Pulmonary artery endothelial cell (primary cell): ENCODE results near the gene TMUB1. TPM values are rescaled to one million over a fixed set of nuclear protein-coding genes. Genes with fewer than 3 reads are reported as not detected.
A peak's percentile ranks its signal among the peaks of the same experiment; 100 is the strongest.

ENCODE experiments used
- DNase-seq: peaks from one replicate; pipeline ENCODE4 v3.0.0-alpha.2; 2011; ENCODE audit warnings: low read depth, low spot score
- total RNA-seq: library from RNA; depleted of rRNA; stranded (reverse); fragments of >200 nt; gene quantifications from 2 replicates; pipeline ENCODE4 v1.2.3, GENCODE V29; 2014

The TMUB1 gene
- total RNA-seq, 1 donor from 2014 or later = 19.6 TPM

GRCh38 chr7:151086802-151087244 lies 3.5 kb upstream of the TMUB1 start:
- no peak for DNase-seq

GRCh38 chr7:151085691-151086620 lies 2.7 kb upstream of the TMUB1 start, which contains the start of gene AGAP3:
Gene AGAP3, plus strand, starts transcription at chr7:151086475. Its CDS starts 267 bp downstream, at chr7:151086742.
- no peak for DNase-seq

DNA sequence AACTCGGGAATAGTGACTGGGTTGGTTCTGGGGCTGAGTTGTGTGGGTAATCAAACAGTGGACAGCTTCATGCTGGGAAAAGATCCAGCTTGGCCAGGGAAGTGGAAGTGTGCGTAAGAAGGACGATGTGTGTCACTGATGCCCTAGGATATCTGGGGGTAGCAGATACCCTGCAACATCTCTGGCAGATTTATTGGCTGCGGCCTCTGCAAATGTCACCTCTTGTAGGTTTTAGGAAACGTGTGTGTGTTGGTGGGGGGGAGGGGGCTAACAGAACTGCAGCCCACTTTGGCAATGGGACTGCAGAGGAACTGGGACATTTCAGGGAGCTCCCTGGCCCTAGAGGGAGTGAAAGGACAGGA lies 2.0 kb upstream of the TMUB1 start:
- DNase-seq = no peak

DNA sequence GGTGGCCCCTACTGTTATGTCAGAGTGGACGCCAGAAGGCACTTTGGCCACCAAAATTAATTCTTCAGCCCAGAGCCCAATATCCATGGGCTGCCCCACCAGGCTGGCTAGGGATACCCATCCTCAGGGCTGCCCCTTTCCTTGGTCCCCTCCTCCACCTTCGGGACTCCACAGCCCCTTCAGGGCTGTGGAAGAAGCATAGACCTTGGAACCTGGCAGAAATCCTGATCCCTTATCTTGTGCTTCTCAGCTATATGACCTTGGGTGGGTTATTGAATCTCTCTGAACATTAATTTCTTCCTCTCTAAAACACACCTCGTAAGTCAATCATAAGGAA lies 499 bp upstream of the TMUB1 start:
- DNase-seq = no peak

- DNase-seq = no peak
Observed at GRCh38 chr7:151082141-151083070, 887 bp downstream of the TMUB1 start.

DNA sequence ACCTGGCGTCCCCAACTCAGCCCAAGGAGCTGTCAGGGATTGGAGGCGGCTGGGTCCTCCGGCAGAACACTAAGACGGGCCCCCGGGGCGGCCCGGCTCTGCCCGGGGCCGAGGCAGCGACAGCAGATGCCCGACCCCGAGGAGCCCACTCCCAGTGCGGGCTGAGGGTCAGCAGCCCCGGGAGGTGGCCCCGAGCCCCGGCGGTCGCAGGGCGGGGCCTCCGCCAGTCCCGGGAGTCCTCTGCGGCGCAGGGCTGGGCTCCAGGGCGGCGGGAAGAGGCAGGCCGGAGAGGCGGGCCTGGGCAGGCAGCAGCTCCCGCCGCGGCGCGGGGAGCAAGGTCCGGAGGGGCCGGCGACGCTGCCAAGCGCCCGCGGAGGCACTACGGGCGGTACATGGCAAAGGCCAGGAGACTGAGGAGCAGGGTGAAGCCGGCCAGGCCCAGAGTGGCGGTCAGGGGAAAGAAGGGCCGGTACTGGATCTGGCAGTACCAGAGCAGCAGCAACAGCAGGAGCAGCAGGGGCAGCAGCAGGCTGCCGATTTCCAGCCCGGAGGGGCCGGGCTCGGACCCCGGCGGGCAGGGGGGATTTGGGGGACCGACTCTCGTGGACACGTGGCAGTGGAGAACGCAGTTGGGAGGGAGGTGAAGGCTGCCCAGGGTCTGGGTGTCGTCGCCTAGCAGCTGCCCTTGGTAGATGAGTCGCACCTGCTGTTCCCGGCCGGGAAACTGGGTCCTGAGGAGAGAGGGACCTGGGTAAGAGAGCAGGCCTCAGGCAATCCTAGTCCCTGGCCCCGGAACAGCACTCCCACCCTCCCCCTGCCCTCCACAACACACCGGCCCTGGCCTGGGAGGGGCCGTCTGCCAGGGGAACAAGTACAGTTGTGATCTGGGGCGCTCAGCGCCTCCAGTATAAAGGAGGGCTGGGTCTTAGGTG lies 1.9 kb downstream of the TMUB1 start:
- no peak for DNase-seq

- DNase-seq = peak; percentile 71
Observed at GRCh38 chr7:151080522-151081169, 2.6 kb downstream of the TMUB1 start, which contains the start of gene FASTK. Gene FASTK, minus strand, starts transcription at chr7:151080809. Its CDS starts 43 bp downstream, at chr7:151080766.

DNA sequence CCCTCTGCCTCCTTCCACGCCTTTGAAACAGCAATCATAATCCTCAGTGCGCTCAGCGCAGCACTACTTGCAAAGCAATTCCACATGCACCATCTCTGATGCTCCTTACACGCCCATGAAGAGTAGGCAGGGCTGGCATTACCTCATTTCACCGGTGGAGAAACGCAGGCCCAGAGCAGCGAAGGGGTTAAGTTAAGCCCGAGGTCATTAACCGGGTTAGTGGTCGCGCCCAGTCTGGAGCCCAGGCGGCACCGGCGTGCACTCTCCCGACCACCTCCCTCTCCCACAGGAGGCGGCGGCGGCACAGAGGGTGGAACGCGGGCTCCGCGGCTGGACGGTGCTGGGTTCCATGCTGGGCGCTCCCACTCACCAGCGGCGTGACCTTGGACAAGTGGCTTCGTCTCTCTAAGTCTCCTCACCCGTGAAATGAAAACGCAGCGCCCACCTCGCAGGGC lies 3.2 kb downstream of the TMUB1 start:
- DNase-seq = no peak

GRCh38 chr7:151079199-151079910 lies 3.9 kb downstream of the TMUB1 start:
- DNase-seq = no peak

- DNase-seq = no peak
Observed at GRCh38 chr7:151078233-151079040, 4.9 kb downstream of the TMUB1 start.

GRCh38 chr7:151077705-151078232 lies 5.5 kb downstream of the TMUB1 start:
- DNase-seq = no peak

DNA sequence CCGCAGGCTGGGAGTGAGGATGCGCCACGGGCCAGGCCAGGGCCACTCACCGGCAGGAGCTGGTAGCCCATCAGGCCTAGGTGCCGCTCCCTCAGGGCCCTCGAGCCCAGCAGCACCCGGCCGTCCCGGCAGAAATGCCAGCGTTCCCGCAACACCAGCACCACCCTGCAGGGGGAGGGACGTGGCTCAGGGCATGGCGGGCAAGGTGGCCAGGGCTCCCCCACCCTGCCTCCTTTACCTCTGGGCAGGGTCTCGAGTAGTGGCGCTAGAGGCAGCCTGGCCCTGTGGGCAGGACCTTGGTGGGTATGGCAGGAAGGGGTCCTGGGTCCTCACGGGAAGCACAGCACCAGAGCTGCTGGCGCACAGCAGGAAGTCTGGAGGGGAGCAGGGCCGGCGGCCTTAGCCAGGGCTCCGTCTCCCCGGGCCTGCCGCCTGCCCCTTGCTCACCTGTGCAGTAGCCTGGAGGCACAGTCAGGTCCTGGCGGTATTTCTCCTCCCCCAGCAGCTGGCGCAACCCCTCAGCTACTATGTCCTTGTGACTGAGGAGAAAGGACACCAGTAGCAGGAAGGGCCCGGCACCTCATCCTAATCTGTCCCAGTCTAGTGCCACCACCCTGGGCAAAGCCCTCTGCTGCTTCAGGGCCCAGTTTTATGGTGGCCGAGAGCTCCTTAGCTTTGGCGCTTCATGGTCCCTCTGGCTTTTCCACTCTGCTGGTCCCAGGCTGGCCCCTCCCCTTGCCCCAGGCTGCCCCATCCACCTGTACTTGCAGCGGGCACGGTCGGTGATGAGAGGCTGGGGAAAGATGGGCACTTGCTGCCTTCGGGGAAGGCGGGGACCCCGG lies 6.2 kb downstream of the TMUB1 start:
- DNase-seq = no peak

DNA sequence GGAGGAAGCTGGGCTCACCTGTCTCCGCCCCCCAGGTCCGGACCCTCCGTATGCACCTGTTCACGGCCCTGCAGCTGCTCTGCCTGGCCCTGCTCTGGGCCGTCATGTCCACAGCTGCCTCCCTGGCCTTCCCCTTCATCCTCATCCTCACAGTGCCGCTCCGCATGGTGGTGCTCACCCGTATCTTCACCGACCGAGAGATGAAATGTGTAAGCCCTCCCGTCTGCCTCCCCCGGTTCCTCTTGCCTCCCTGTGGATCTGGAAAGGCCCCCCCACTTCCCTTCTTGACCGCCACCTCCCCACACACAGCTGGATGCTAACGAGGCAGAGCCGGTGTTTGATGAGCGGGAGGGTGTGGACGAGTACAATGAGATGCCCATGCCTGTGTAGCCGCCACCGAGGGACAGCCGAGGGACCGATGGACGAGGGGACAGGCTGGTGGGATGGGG lies 7.3 kb downstream of the TMUB1 start:
- no peak for DNase-seq

GRCh38 chr7:151075662-151075971 lies 7.7 kb downstream of the TMUB1 start:
- DNase-seq = no peak

DNA sequence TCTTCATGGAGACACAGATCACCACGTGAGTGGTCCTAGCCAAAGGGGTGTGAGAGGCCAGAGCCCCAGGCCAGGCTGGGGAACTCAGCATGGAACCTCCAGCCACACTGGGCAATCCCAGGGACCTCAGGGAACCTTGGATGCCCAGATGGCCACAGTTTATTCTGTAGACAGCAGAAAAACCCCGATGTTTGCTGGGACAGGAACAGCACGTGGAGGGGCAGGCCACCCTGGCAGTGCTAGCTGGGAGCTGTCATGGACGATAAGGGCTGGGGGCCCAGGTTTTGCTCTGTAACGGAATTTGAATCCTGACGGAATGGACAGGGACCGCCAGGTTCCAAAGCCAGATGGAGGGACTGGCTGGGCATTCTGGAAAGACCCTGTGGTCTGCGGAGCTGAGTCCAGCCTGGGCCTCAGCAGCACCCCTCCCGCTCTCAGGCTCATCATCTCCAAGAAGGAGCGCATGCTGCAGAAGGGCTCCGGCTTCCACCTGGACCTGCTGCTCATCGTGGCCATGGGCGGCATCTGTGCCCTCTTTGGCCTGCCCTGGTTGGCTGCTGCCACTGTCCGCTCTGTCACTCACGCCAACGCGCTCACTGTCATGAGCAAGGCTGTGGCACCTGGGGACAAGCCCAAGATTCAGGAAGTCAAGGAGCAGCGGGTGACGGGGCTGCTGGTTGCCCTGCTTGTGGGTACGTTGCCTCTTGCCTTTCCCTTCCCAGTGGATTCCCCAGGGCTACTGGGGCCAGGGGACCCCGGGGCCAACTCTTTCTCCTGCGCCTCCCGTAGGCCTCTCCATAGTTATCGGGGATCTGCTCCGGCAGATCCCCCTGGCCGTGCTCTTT lies 8.3 kb downstream of the TMUB1 start:
- no peak for DNase-seq

GRCh38 chr7:151073990-151074389 lies 9.3 kb downstream of the TMUB1 start:
- no peak for DNase-seq
